ENCODE measurements around the gene KMT2D. TPM values are rescaled to one million over a fixed set of nuclear protein-coding genes. Genes with fewer than 3 reads are reported as not detected.

The KMT2D gene
- total and polyA plus RNA-seq, 2 of the 8 experiments (the other 6 are each of a cell fraction or from before 2014, with no cell fraction given), result 9.1 to 86.3 TPM

- TF ChIP-seq GTF2F1 (IDR thresholded peaks at IDR 0.05; ENCODE audit: borderline replicate concordance, low read depth, low read length) (no peak), CTCF (IDR thresholded peaks at IDR 0.05; ENCODE audit: control extremely low read depth in 1 of 3, insufficient read depth in 1 of 3, low read depth in 1 of 3, low read length in 3 of 3) (no peak), KDM5A (IDR thresholded peaks at IDR 0.05; ENCODE audit: low read length) (no peak), MAFK (IDR thresholded peaks at IDR 0.05; ENCODE audit: low read depth, low read length) (no peak)
Observed at GRCh38 chr12:49020441-49020840, 40.2 kb downstream of the KMT2D start (continued).

Measured in H1 (cell line).